GM12892 (cell line): ENCODE measurements around the gene CPNE4.

Experiments used
- POLR2A ChIP-seq: IDR thresholded peaks from 2 replicates; pipeline ENCODE4 v1.6.1; 2011; ENCODE audit warnings: low read depth, low read length, control low read depth
- POLR2AphosphoS5 ChIP-seq: IDR thresholded peaks from 2 replicates; pipeline ENCODE4 v1.6.1; 2011; ENCODE audit warnings: low read depth, low read length, control low read depth
- TAF1 ChIP-seq: IDR thresholded peaks from 2 replicates; pipeline ENCODE4 v1.6.1; 2011; ENCODE audit warnings: low read depth, mild to moderate bottlenecking, control low read depth, low read length, borderline replicate concordance

- TF ChIP-seq POLR2A, result no peak
- no peak for TF ChIP-seq TAF1
- TF ChIP-seq POLR2AphosphoS5, result no peak
Measured at GRCh38 chr3:131756405-131756804, 278.4 kb downstream of the CPNE4 start.
